SK-N-MC (cell line): ENCODE measurements around the gene METTL21A.

Experiments used
- EZH2 ChIP-seq: fragments of 200-600 bp; sonication (generic); IDR thresholded peaks from one replicate; pipeline ENCODE4 v1.6.1; 2017; ENCODE audit warnings: antibody characterized with exemption
- POLR2AphosphoS5 ChIP-seq: IDR thresholded peaks from 2 replicates; pipeline ENCODE4 v1.6.1; 2012; ENCODE audit warnings: mild to moderate bottlenecking, low read depth, low read length, borderline replicate concordance

DNA sequence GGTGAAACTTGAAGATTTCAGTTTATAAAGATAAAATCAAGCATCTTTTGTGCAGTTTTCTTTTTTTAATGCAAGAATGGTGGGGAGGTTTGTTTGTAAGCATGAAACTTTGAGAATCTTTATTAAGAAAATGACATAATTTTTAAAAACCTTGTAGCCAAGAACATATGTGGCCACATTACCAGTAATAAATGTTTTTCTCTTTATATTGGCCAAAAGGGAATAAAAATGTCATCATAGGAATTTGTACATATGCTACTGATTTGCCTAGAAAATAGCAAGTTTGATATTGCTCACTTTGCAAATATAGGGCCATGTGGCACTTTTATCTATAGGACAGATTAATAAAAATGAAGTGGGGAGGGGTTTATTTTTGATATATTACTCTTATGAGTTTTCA lies 25.6 kb downstream of the METTL21A start:
- TF ChIP-seq POLR2AphosphoS5 (no peak), EZH2 (no peak)
